ENCODE measurements around the gene PTRH1.
A peak's percentile ranks its signal among the peaks of the same experiment; 100 is the strongest.
"Not testable (repeated sequence)": the region's sequence is repeated elsewhere in the genome, so short reads cannot be mapped to it uniquely, and the experiment has no call there.

PTRH1 gene
- 5.5 to 19.3 (median 6.6) reads per million in 3 experiments for total RNA-seq

- peak; percentile 94 for DNase-seq
Measured at GRCh38 chr9:127715470-127716337, at the start of gene PTRH1, which contains the start of gene TTC16. Gene PTRH1, minus strand, starts transcription at chr9:127715663. Its CDS starts 24 bp downstream, at chr9:127715639. Gene TTC16, plus strand, starts transcription at chr9:127716079. Its CDS starts 67 bp downstream, at chr9:127716146.

GRCh38 chr9:127763918-127764384 lies 48.5 kb upstream of the PTRH1 start:
- no peak for DNase-seq

- DNase-seq = no peak
Measured at GRCh38 chr9:127762111-127762676, 46.7 kb upstream of the PTRH1 start.

- DNase-seq = no peak
Measured at GRCh38 chr9:127761491-127761956, 46.1 kb upstream of the PTRH1 start.

- DNase-seq = no peak
Measured at GRCh38 chr9:127761061-127761460, 45.6 kb upstream of the PTRH1 start.

- DNase-seq = no peak
Measured at GRCh38 chr9:127758843-127759242, 43.4 kb upstream of the PTRH1 start.

GRCh38 chr9:127756776-127757175 lies 41.3 kb upstream of the PTRH1 start:
- not testable (repeated sequence) for DNase-seq

GRCh38 chr9:127756233-127756632 lies 40.8 kb upstream of the PTRH1 start:
- no peak for DNase-seq

GRCh38 chr9:127755061-127756060 lies 39.9 kb upstream of the PTRH1 start:
- no peak for DNase-seq

GRCh38 chr9:127754099-127755060 lies 38.9 kb upstream of the PTRH1 start:
- DNase-seq = no peak

- no peak for DNase-seq
Measured at GRCh38 chr9:127753622-127754021, 38.2 kb upstream of the PTRH1 start.

GRCh38 chr9:127753148-127753547 lies 37.7 kb upstream of the PTRH1 start:
- DNase-seq = no peak

GRCh38 chr9:127751269-127752054 lies 36.0 kb upstream of the PTRH1 start:
- no peak for DNase-seq

- no peak for DNase-seq
Measured at GRCh38 chr9:127749090-127749787, 33.8 kb upstream of the PTRH1 start.

GRCh38 chr9:127746959-127747569 lies 31.6 kb upstream of the PTRH1 start:
- DNase-seq = peak; percentile 39

GRCh38 chr9:127744398-127745110 lies 29.1 kb upstream of the PTRH1 start:
- DNase-seq = no peak

GRCh38 chr9:127742435-127743088 lies 27.1 kb upstream of the PTRH1 start:
- no peak for DNase-seq

GRCh38 chr9:127741831-127742434 lies 26.5 kb upstream of the PTRH1 start:
- DNase-seq = no peak
